IMR-90 (cell line): ENCODE measurements around the gene WLS. TPM values are rescaled to one million over a fixed set of nuclear protein-coding genes. Genes with fewer than 3 reads are reported as not detected.

Experiments
- ATAC-seq: fragments of 200-7000 bp; cut with Tn5 transposase; 2 replicates; pipeline ENCODE4 v1.9.1; 2020; ENCODE audit warnings: low read depth, mild to moderate bottlenecking, moderate library complexity
- BruUV-seq: library from RNA; stranded (reverse); fragments of 400-500 nt; replicated peaks from 2 replicates; lab custom pipeline; 2021; lab: Mats Ljungman, UMichigan
- CTCF ChIA-PET: fragments of 300-600 bp; formaldehyde crosslinking; extraction: SDS; loops from one replicate; lab custom pipeline; 2021; ENCODE audit warnings: antibody characterized with exemption; lab: Yijun Ruan, JAX
- POLR2A ChIA-PET: fragments of 300-600 bp; sonication (Branson Sonifier 250); formaldehyde crosslinking; loops from one replicate; lab custom pipeline; 2022; ENCODE audit warnings: antibody characterized with exemption; ENCODE audit not compliant: unreplicated experiment; lab: Charles Lee
- DNase-seq: peaks from one replicate; pipeline ENCODE4 v3.0.0; 2013
- H2AFZ ChIP-seq: replicated peaks from 2 replicates; pipeline ENCODE3; 2013; ENCODE audit warnings: low read length, mild to moderate bottlenecking; ENCODE audit not compliant: poor library complexity
- H2AK5ac ChIP-seq: 2 replicates; pipeline ENCODE4 v1.6.1; 2013; ENCODE audit warnings: low read depth, low read length, inconsistent platforms
- H2AK9ac ChIP-seq: replicated peaks from 2 replicates; pipeline ENCODE3; 2013; ENCODE audit warnings: mild to moderate bottlenecking, low read depth, low read length, moderate library complexity; ENCODE audit not compliant: poor library complexity
- H2BK120ac ChIP-seq: 2 replicates; pipeline ENCODE4 v1.6.1; 2013; ENCODE audit warnings: low read depth, low read length, inconsistent platforms
- H2BK15ac ChIP-seq: 3 replicates; pipeline ENCODE4 v1.6.1; 2013; ENCODE audit warnings: low read depth, low read length, inconsistent platforms
- H2BK20ac ChIP-seq: 2 replicates; pipeline ENCODE4 v1.6.1; 2013; ENCODE audit warnings: low read depth, mild to moderate bottlenecking, inconsistent platforms, low read length, moderate library complexity
- H2BK5ac ChIP-seq: 2 replicates; pipeline ENCODE4 v1.6.1; 2013; ENCODE audit warnings: mild to moderate bottlenecking, low read depth, low read length, inconsistent platforms; ENCODE audit not compliant: poor library complexity, severe bottlenecking
- H3K14ac ChIP-seq: replicated peaks from 2 replicates; pipeline ENCODE4 v1.6.1; 2013; ENCODE audit warnings: low read depth, low read length, inconsistent platforms
- H3K18ac ChIP-seq: 2 replicates; pipeline ENCODE4 v1.6.1; 2013; ENCODE audit warnings: low read depth, low read length, control low read depth
- H3K23ac ChIP-seq: 2 replicates; pipeline ENCODE4 v1.6.1; 2013; ENCODE audit warnings: low read depth, low read length, inconsistent platforms
- H3K27ac ChIP-seq: 2 replicates; pipeline ENCODE4 v1.5.1; 2013; ENCODE audit warnings: mild to moderate bottlenecking, control low read depth, low read length; ENCODE audit not compliant: insufficient read depth
- H3K27me3 ChIP-seq: 2 replicates; pipeline ENCODE4 v1.6.1; 2013; ENCODE audit warnings: low read length; ENCODE audit not compliant: control insufficient read depth, insufficient read depth
- H3K36me3 ChIP-seq: 2 replicates; pipeline ENCODE4 v1.6.1; 2013; ENCODE audit warnings: low read length, mixed read lengths; ENCODE audit not compliant: control insufficient read depth, insufficient read depth
- H3K4ac ChIP-seq: 2 replicates; pipeline ENCODE4 v1.6.1; 2013; ENCODE audit warnings: low read depth, low read length, inconsistent platforms
- H3K4me1 ChIP-seq: 2 replicates; pipeline ENCODE4 v1.6.1; 2013; ENCODE audit warnings: low read length, mixed read lengths; ENCODE audit not compliant: control insufficient read depth, insufficient read depth
- H3K4me2 ChIP-seq: 2 replicates; pipeline ENCODE4 v1.6.1; 2013; ENCODE audit warnings: low read depth, mild to moderate bottlenecking, control low read depth, low read length, moderate library complexity
- H3K4me3 ChIP-seq: 2 replicates; pipeline ENCODE4 v1.5.1; 2013; ENCODE audit warnings: low read depth, mild to moderate bottlenecking, control low read depth, low read length, moderate library complexity; ENCODE audit not compliant: insufficient read depth
- H3K56ac ChIP-seq: 2 replicates; pipeline ENCODE4 v1.6.1; 2013; ENCODE audit warnings: low read length, inconsistent platforms; ENCODE audit not compliant: insufficient read depth; ENCODE audit errors: extremely low read depth
- H3K79me1 ChIP-seq, 2 experiments: 2 replicates each; pipeline ENCODE4 v1.6.1; 2013; ENCODE audit warnings: low read length in 2 of 2, inconsistent platforms in 1 of 2, low read depth in 1 of 2
- H3K9ac ChIP-seq: 2 replicates; pipeline ENCODE4 v1.6.1; 2013; ENCODE audit warnings: low read depth, low read length, control low read depth
- H3K9me1 ChIP-seq: 2 replicates; pipeline ENCODE4 v1.6.1; 2013; ENCODE audit warnings: low read length, inconsistent platforms; ENCODE audit not compliant: insufficient read depth
- H3K9me3 ChIP-seq: 2 replicates; pipeline ENCODE4 v1.6.1; 2013; ENCODE audit warnings: low read length; ENCODE audit not compliant: control insufficient read depth, insufficient read depth
- H4K20me1 ChIP-seq: 2 replicates; pipeline ENCODE4 v1.6.1; 2013; ENCODE audit warnings: low read length, inconsistent platforms; ENCODE audit not compliant: insufficient read depth
- H4K5ac ChIP-seq: 2 replicates; pipeline ENCODE4 v1.6.1; 2013; ENCODE audit warnings: mild to moderate bottlenecking, low read depth, low read length, control low read depth
- H4K8ac ChIP-seq, 2 experiments: 2 replicates each; pipeline ENCODE4 v1.6.1; 2013; ENCODE audit warnings: low read depth in 2 of 2, low read length in 2 of 2, control low read depth in 1 of 2, inconsistent platforms in 1 of 2
- H4K91ac ChIP-seq: 2 replicates; pipeline ENCODE4 v1.6.1; 2013; ENCODE audit warnings: low read depth, low read length, inconsistent platforms; ENCODE audit not compliant: insufficient read depth
- CEBPB ChIP-seq: IDR thresholded peaks from 2 replicates; pipeline ENCODE4 v1.6.1; 2012; ENCODE audit warnings: low read depth, low read length, improper control_type of control experiment
- MAFK ChIP-seq: IDR thresholded peaks from 2 replicates; pipeline ENCODE4 v1.6.1; 2012; ENCODE audit warnings: low read depth, low read length, improper control_type of control experiment
- WGBS, 2 experiments: methylation state at CpG; one replicate each; pipeline versions ENCODE4 v1.1.5 to v1.1.7; 2013; ENCODE audit warnings: missing lambda C conversion rate in 2 of 2; ENCODE audit not compliant: insufficient read length in 1 of 2; ENCODE audit errors: extremely low coverage in 2 of 2; 5-methylcytosine and 5-hydroxymethylcytosine counted together
- dilution Hi-C: fragments of 300-500 bp; cut with HindIII; formaldehyde crosslinking; loops from one replicate; pipeline ENCODE4 v1.14.3; 2018; ENCODE audit warnings: low sequenced_read_pairs; ENCODE audit not compliant: unreplicated experiment
- in situ Hi-C: fragments of 300-500 bp; cut with MboI; formaldehyde crosslinking; loops from 3 replicates; pipeline ENCODE4 v1.14.3; 2019; ENCODE audit warnings: low sequenced_read_pairs, inconsistent platforms, mixed read lengths
- intact Hi-C: fragments of 100-400 bp; cut with micrococcal nuclease; formaldehyde crosslinking; loops from 2 replicates; pipeline ENCODE4 v1.10.0; 2022
- polyA plus RNA-seq, 3 experiments: library from polyadenylated mRNA; depleted of rRNA; stranded (reverse); fragments of >200 nt; gene quantifications; 2 replicates each; pipeline ENCODE4 v1.2.3, GENCODE V29; 2012; ENCODE audit warnings: low replicate concordance in 1 of 3
- total RNA-seq: library from RNA; depleted of rRNA; stranded (reverse); fragments of >200 nt; gene quantifications from 2 replicates; pipeline ENCODE4 v1.2.3, GENCODE V29; 2012

Gene WLS
- total and polyA plus RNA-seq, 2 of the 4 experiments (the other 2 are of a cell fraction), result 152 to 157 TPM

- Histone ChIP-seq H3K23ac (no peak overlapping the region), H4K8ac (no peak overlapping the region), H3K56ac (no peak overlapping the region), H3K9ac (no peak overlapping the region), H2BK20ac (no peak overlapping the region), H3K79me1 (peaks cover 10 to 35% of the 10 kb centered on the region in 2 experiments; a peak in 3 of 4 replicates), H2BK120ac (no peak overlapping the region), H3K4me1 (peaks cover 14% of the 10 kb centered on the region), H2BK15ac (no peak overlapping the region), H2AK5ac (no peak overlapping the region), H3K4me3 (no peak overlapping the region), H3K27ac (no peak overlapping the region), H4K5ac (no peak overlapping the region), H3K18ac (no peak overlapping the region), H3K9me3 (no peaks in the 10 kb centered on the region), H3K9me1 (peaks cover 14% of the 10 kb centered on the region; the same call in 1 of the 2 replicates), H4K20me1 (peaks cover 4% of the 10 kb centered on the region; the same call in 1 of the 2 replicates), H2BK5ac (no peak overlapping the region), H3K4ac (no peak overlapping the region), H3K36me3 (peaks cover 12% of the 10 kb centered on the region), H3K14ac (no peak overlapping the region), H4K91ac (no peak overlapping the region), H2AK9ac (no peak overlapping the region), H3K4me2 (no peak overlapping the region), H3K27me3 (no peaks in the 10 kb centered on the region), H2AFZ (no peak overlapping the region)
- DNase-seq (no peak), ATAC-seq (no peak)
- dilution Hi-C loops, result no loop called here
- in situ Hi-C loops, result no loop called here
- intact Hi-C loops, result no loop called here
- ChIA-PET POLR2A (no interaction called here), CTCF (no interaction called here)
- TF ChIP-seq MAFK, result no peak
- peak; percentile 37 for TF ChIP-seq CEBPB
- BruUV-seq, result no TSS peak
- no CpG with 5 or more reads among the region's 2 CpGs for WGBS, 2 experiments
Observed at GRCh38 chr1:68183895-68184294, 48.4 kb downstream of the WLS start.
